SK-N-MC (cell line): ENCODE data around the gene TYRP1.

Source experiments
- EZH2 ChIP-seq: fragments of 200-600 bp; sonication (generic); IDR thresholded peaks from one replicate; pipeline ENCODE4 v1.6.1; 2017; ENCODE audit warnings: antibody characterized with exemption
- POLR2AphosphoS5 ChIP-seq: IDR thresholded peaks from 2 replicates; pipeline ENCODE4 v1.6.1; 2012; ENCODE audit warnings: mild to moderate bottlenecking, low read depth, low read length, borderline replicate concordance

DNA sequence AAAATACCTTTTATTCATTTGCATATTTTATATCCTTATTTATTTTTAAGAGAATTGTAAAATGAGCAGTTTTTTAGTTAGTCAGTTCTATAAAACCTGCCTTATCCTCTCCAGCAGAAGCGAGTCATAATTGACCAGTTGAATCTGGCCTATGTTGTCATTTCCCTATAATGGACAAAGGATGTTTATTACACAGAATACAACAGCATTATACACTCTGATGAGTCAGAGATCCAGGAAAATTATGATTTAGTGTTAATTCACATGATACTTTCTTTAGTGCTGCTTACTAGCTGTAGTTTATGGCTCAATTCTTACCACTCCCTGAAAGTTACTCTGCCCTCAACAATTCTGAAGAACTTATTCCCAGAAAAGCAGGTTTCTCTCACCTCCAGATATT, 54.8 kb downstream of the TYRP1 start:
- TF ChIP-seq EZH2 (no peak), POLR2AphosphoS5 (no peak)
